Measurements from ENCODE around the gene ENTPD1. TPM values are rescaled to one million over a fixed set of nuclear protein-coding genes. Genes with fewer than 3 reads are reported as not detected.

Gene ENTPD1
- total and polyA plus RNA-seq, 3 experiments from 2014 or later = 3.3 to 7.1 (median 6.7) TPM

GRCh38 chr10:95850791-95851190, 94.8 kb downstream of the ENTPD1 start:
- peaks cover 0 to 2% (median 1%) of the 10 kb centered on the region in 3 donors for H3K36me3 Mint-ChIP-seq
- no peaks in the 10 kb centered on the region for H3K9me3 ChIP-seq (ENCODE audit: low read length)
- no peak overlapping the region for H3K4me3 ChIP-seq (ENCODE audit: low read length)
- H3K4me3 Mint-ChIP-seq = no peak overlapping the region
- ChIA-PET CTCF (interaction anchor here (3.7 kb wide), 1 partner anchor 157 kb away, joined by 16 read pairs; the partner anchor contains the start of gene TCTN3), POLR2A (no interaction called here)
- H3K4me1 ChIP-seq (ENCODE audit: insufficient read depth, low read length) = no peaks in the 10 kb centered on the region
- H3K27ac Mint-ChIP-seq = no peak overlapping the region
- no peaks in the 10 kb centered on the region for H3K4me1 Mint-ChIP-seq
- peaks cover 5 to 9% of the 10 kb centered on the region in 2 donors for H3K27me3 Mint-ChIP-seq
- H3K36me3 ChIP-seq (ENCODE audit: insufficient read depth, low read length) = no peaks in the 10 kb centered on the region
- DNase-seq = no peak
- peaks cover 0 to 2% (median 0%) of the 10 kb centered on the region in 5 donors for H3K9me3 Mint-ChIP-seq
- H3K27ac ChIP-seq (ENCODE audit: low read depth, low read length) = no peak overlapping the region
- no peaks in the 10 kb centered on the region for H3K27me3 ChIP-seq (ENCODE audit: insufficient read depth, low read length, poor library complexity, severe bottlenecking)

GRCh38 chr10:95860166-95860940, 104.4 kb downstream of the ENTPD1 start:
- H3K4me1 ChIP-seq (ENCODE audit: insufficient read depth, low read length) = no peaks in the 10 kb centered on the region
- peaks cover 0 to 4% (median 0%) of the 10 kb centered on the region in 5 donors for H3K9me3 Mint-ChIP-seq
- H3K4me3 Mint-ChIP-seq = no peak overlapping the region
- H3K4me3 ChIP-seq (ENCODE audit: low read length) = no peak overlapping the region
- peaks cover 0 to 7% (median 0%) of the 10 kb centered on the region in 3 donors for H3K36me3 Mint-ChIP-seq
- H3K36me3 ChIP-seq (ENCODE audit: insufficient read depth, low read length) = no peaks in the 10 kb centered on the region
- no peaks in the 10 kb centered on the region for H3K27me3 ChIP-seq (ENCODE audit: insufficient read depth, low read length, poor library complexity, severe bottlenecking)
- ChIA-PET CTCF (interaction anchor here (1.0 to 1.6 kb wide), 2 partner anchors 10 to 167 kb away, joined by 5 read pairs; partner anchors contain the start of gene TCTN3), POLR2A (no interaction called here)
- H3K4me1 Mint-ChIP-seq = peaks cover 0 to 7% (median 4%) of the 10 kb centered on the region in 3 donors
- peaks cover 2 to 15% of the 10 kb centered on the region in 2 donors for H3K27me3 Mint-ChIP-seq
- H3K27ac Mint-ChIP-seq = peak overlapping the region in 2 of 8 donors; percentile 9 to 54
- no peak overlapping the region for H3K27ac ChIP-seq (ENCODE audit: low read depth, low read length)
- DNase-seq = no peak
- no peaks in the 10 kb centered on the region for H3K9me3 ChIP-seq (ENCODE audit: low read length)

GRCh38 chr10:95861386-95861785, 105.4 kb downstream of the ENTPD1 start:
- Mint-ChIP-seq H3K4me1 (peaks cover 0 to 7% (median 4%) of the 10 kb centered on the region in 3 donors), H3K4me3 (no peak overlapping the region), H3K27ac (no peak overlapping the region), H3K9me3 (no peaks in the 10 kb centered on the region), H3K27me3 (peaks cover 0 to 15% of the 10 kb centered on the region in 2 donors), H3K36me3 (no peaks in the 10 kb centered on the region)
- no peaks in the 10 kb centered on the region for H3K9me3 ChIP-seq (ENCODE audit: low read length)
- CTCF ChIA-PET = interaction anchor here (1.0 to 1.6 kb wide), 2 partner anchors 9 to 168 kb away, joined by 5 read pairs; partner anchors contain the start of gene TCTN3
- H3K4me3 ChIP-seq (ENCODE audit: low read length) = no peak overlapping the region
- no peak for DNase-seq
- H3K4me1 ChIP-seq (ENCODE audit: insufficient read depth, low read length) = no peaks in the 10 kb centered on the region
- H3K36me3 ChIP-seq (ENCODE audit: insufficient read depth, low read length) = no peaks in the 10 kb centered on the region
- POLR2A ChIA-PET = no interaction called here
- H3K27ac ChIP-seq (ENCODE audit: low read depth, low read length) = no peak overlapping the region
- H3K27me3 ChIP-seq (ENCODE audit: insufficient read depth, low read length, poor library complexity, severe bottlenecking) = no peaks in the 10 kb centered on the region

- H3K9me3 ChIP-seq (ENCODE audit: low read length) = no peaks in the 10 kb centered on the region
- no peak overlapping the region for H3K27ac ChIP-seq (ENCODE audit: low read depth, low read length)
- no peak overlapping the region for H3K4me3 ChIP-seq (ENCODE audit: low read length)
- ChIA-PET POLR2A (interaction anchor here (0.6 kb wide), 1 partner anchor 173 kb away, joined by 8 read pairs; no protein-coding TSS in a partner anchor), CTCF (interaction anchor here (1.5 to 4.2 kb wide), 5 partner anchors 9 to 185 kb away, joined by 3 to 37 read pairs (median 5); partner anchors contain the start of gene TCTN3)
- no peaks in the 10 kb centered on the region for H3K36me3 Mint-ChIP-seq
- H3K4me1 ChIP-seq (ENCODE audit: insufficient read depth, low read length) = no peaks in the 10 kb centered on the region
- no peak overlapping the region for H3K4me3 Mint-ChIP-seq
- H3K36me3 ChIP-seq (ENCODE audit: insufficient read depth, low read length) = no peaks in the 10 kb centered on the region
- no peaks in the 10 kb centered on the region for H3K9me3 Mint-ChIP-seq
- H3K27me3 ChIP-seq (ENCODE audit: insufficient read depth, low read length, poor library complexity, severe bottlenecking) = no peaks in the 10 kb centered on the region
- DNase-seq = peak in 3 of 5 donors; percentile 13 to 59 (median 29)
- peaks cover 0 to 10% (median 4%) of the 10 kb centered on the region in 3 donors for H3K4me1 Mint-ChIP-seq
- H3K27me3 Mint-ChIP-seq = no peaks in the 10 kb centered on the region
- peak overlapping the region in 4 of 8 donors; percentile 56 to 83 (median 74) for H3K27ac Mint-ChIP-seq
Measured at GRCh38 chr10:95864906-95865813, 109.2 kb downstream of the ENTPD1 start.

GRCh38 chr10:95865814-95866466, 110.0 kb downstream of the ENTPD1 start:
- H3K4me1 ChIP-seq (ENCODE audit: insufficient read depth, low read length) = no peaks in the 10 kb centered on the region
- ChIA-PET POLR2A (interaction anchor here (0.6 kb wide), 1 partner anchor 174 kb away, joined by 8 read pairs; no protein-coding TSS in a partner anchor), CTCF (interaction anchor here (1.8 to 4.2 kb wide), 4 partner anchors 8 to 172 kb away, joined by 3 to 37 read pairs (median 10); partner anchors contain the start of gene TCTN3)
- Mint-ChIP-seq H3K27me3 (no peaks in the 10 kb centered on the region), H3K27ac (peak overlapping the region in 2 of 8 donors; percentile 63 to 66), H3K36me3 (peaks cover 0 to 5% (median 4%) of the 10 kb centered on the region in 3 donors), H3K9me3 (no peaks in the 10 kb centered on the region), H3K4me3 (no peak overlapping the region), H3K4me1 (peaks cover 0 to 10% (median 4%) of the 10 kb centered on the region in 3 donors)
- H3K27me3 ChIP-seq (ENCODE audit: insufficient read depth, low read length, poor library complexity, severe bottlenecking) = no peaks in the 10 kb centered on the region
- no peak for DNase-seq
- no peaks in the 10 kb centered on the region for H3K36me3 ChIP-seq (ENCODE audit: insufficient read depth, low read length)
- no peak overlapping the region for H3K27ac ChIP-seq (ENCODE audit: low read depth, low read length)
- H3K9me3 ChIP-seq (ENCODE audit: low read length) = no peaks in the 10 kb centered on the region
- no peak overlapping the region for H3K4me3 ChIP-seq (ENCODE audit: low read length)

GRCh38 chr10:95866467-95866842, 110.5 kb downstream of the ENTPD1 start:
- Histone ChIP-seq H3K9me3 (ENCODE audit: low read length) (no peaks in the 10 kb centered on the region), H3K36me3 (ENCODE audit: insufficient read depth, low read length) (no peaks in the 10 kb centered on the region), H3K4me3 (ENCODE audit: low read length) (no peak overlapping the region), H3K27me3 (ENCODE audit: insufficient read depth, low read length, poor library complexity, severe bottlenecking) (no peaks in the 10 kb centered on the region), H3K4me1 (ENCODE audit: insufficient read depth, low read length) (no peaks in the 10 kb centered on the region), H3K27ac (ENCODE audit: low read depth, low read length) (no peak overlapping the region)
- Mint-ChIP-seq H3K9me3 (no peaks in the 10 kb centered on the region), H3K4me3 (no peak overlapping the region), H3K27ac (peak overlapping the region in 2 of 8 donors; percentile 4 to 22), H3K36me3 (peaks cover 0 to 5% (median 5%) of the 10 kb centered on the region in 3 donors), H3K27me3 (no peaks in the 10 kb centered on the region), H3K4me1 (peaks cover 0 to 10% (median 4%) of the 10 kb centered on the region in 3 donors)
- CTCF ChIA-PET = interaction anchor here (3.6 to 4.2 kb wide), 2 partner anchors 26 to 173 kb away, joined by 16 to 37 read pairs; partner anchors contain the start of gene TCTN3
- POLR2A ChIA-PET = no interaction called here
- no peak for DNase-seq

GRCh38 chr10:95867866-95868265, 111.9 kb downstream of the ENTPD1 start:
- Histone ChIP-seq H3K9me3 (ENCODE audit: low read length) (no peaks in the 10 kb centered on the region), H3K27ac (ENCODE audit: low read depth, low read length) (no peak overlapping the region), H3K4me1 (ENCODE audit: insufficient read depth, low read length) (no peaks in the 10 kb centered on the region), H3K27me3 (ENCODE audit: insufficient read depth, low read length, poor library complexity, severe bottlenecking) (no peaks in the 10 kb centered on the region), H3K4me3 (ENCODE audit: low read length) (no peak overlapping the region), H3K36me3 (ENCODE audit: insufficient read depth, low read length) (no peaks in the 10 kb centered on the region)
- ChIA-PET POLR2A (no interaction called here), CTCF (interaction anchor here (0.8 to 1.1 kb wide), 2 partner anchors 24 to 174 kb away, joined by 3 read pairs; partner anchors contain the start of gene TCTN3)
- H3K27me3 Mint-ChIP-seq = no peaks in the 10 kb centered on the region
- peaks cover 0 to 10% (median 4%) of the 10 kb centered on the region in 3 donors for H3K4me1 Mint-ChIP-seq
- H3K27ac Mint-ChIP-seq = peak overlapping the region in 2 of 8 donors; percentile 14 to 61
- H3K9me3 Mint-ChIP-seq = no peaks in the 10 kb centered on the region
- no peak overlapping the region for H3K4me3 Mint-ChIP-seq
- H3K36me3 Mint-ChIP-seq = peaks cover 0 to 13% (median 11%) of the 10 kb centered on the region in 3 donors
- no peak for DNase-seq

Data from CD8-positive, alpha-beta memory T cell (primary cell).